IMR-90 (cell line): Measurements from ENCODE around the gene STX8. TPM values are rescaled to one million over a fixed set of nuclear protein-coding genes. Genes with fewer than 3 reads are reported as not detected.

ENCODE experiments used
- ATAC-seq: fragments of 200-7000 bp; cut with Tn5 transposase; 2 replicates; pipeline ENCODE4 v1.9.1; 2020; ENCODE audit warnings: low read depth, mild to moderate bottlenecking, moderate library complexity
- BruUV-seq: library from RNA; stranded (reverse); fragments of 400-500 nt; replicated peaks from 2 replicates; lab custom pipeline; 2021; lab: Mats Ljungman, UMichigan
- CTCF ChIA-PET: fragments of 300-600 bp; formaldehyde crosslinking; extraction: SDS; loops from one replicate; lab custom pipeline; 2021; ENCODE audit warnings: antibody characterized with exemption; lab: Yijun Ruan, JAX
- POLR2A ChIA-PET: fragments of 300-600 bp; sonication (Branson Sonifier 250); formaldehyde crosslinking; loops from one replicate; lab custom pipeline; 2022; ENCODE audit warnings: antibody characterized with exemption; ENCODE audit not compliant: unreplicated experiment; lab: Charles Lee
- DNase-seq: peaks from one replicate; pipeline ENCODE4 v3.0.0; 2013
- H2AFZ ChIP-seq: replicated peaks from 2 replicates; pipeline ENCODE3; 2013; ENCODE audit warnings: low read length, mild to moderate bottlenecking; ENCODE audit not compliant: poor library complexity
- H2AK5ac ChIP-seq: 2 replicates; pipeline ENCODE4 v1.6.1; 2013; ENCODE audit warnings: low read depth, low read length, inconsistent platforms
- H2AK9ac ChIP-seq: replicated peaks from 2 replicates; pipeline ENCODE3; 2013; ENCODE audit warnings: mild to moderate bottlenecking, low read depth, low read length, moderate library complexity; ENCODE audit not compliant: poor library complexity
- H2BK120ac ChIP-seq: 2 replicates; pipeline ENCODE4 v1.6.1; 2013; ENCODE audit warnings: low read depth, low read length, inconsistent platforms
- H2BK15ac ChIP-seq: 3 replicates; pipeline ENCODE4 v1.6.1; 2013; ENCODE audit warnings: low read depth, low read length, inconsistent platforms
- H2BK20ac ChIP-seq: 2 replicates; pipeline ENCODE4 v1.6.1; 2013; ENCODE audit warnings: low read depth, mild to moderate bottlenecking, inconsistent platforms, low read length, moderate library complexity
- H2BK5ac ChIP-seq: 2 replicates; pipeline ENCODE4 v1.6.1; 2013; ENCODE audit warnings: mild to moderate bottlenecking, low read depth, low read length, inconsistent platforms; ENCODE audit not compliant: poor library complexity, severe bottlenecking
- H3K14ac ChIP-seq: replicated peaks from 2 replicates; pipeline ENCODE4 v1.6.1; 2013; ENCODE audit warnings: low read depth, low read length, inconsistent platforms
- H3K18ac ChIP-seq: 2 replicates; pipeline ENCODE4 v1.6.1; 2013; ENCODE audit warnings: low read depth, low read length, control low read depth
- H3K23ac ChIP-seq: 2 replicates; pipeline ENCODE4 v1.6.1; 2013; ENCODE audit warnings: low read depth, low read length, inconsistent platforms
- H3K27ac ChIP-seq: 2 replicates; pipeline ENCODE4 v1.5.1; 2013; ENCODE audit warnings: mild to moderate bottlenecking, control low read depth, low read length; ENCODE audit not compliant: insufficient read depth
- H3K27me3 ChIP-seq: 2 replicates; pipeline ENCODE4 v1.6.1; 2013; ENCODE audit warnings: low read length; ENCODE audit not compliant: control insufficient read depth, insufficient read depth
- H3K36me3 ChIP-seq: 2 replicates; pipeline ENCODE4 v1.6.1; 2013; ENCODE audit warnings: low read length, mixed read lengths; ENCODE audit not compliant: control insufficient read depth, insufficient read depth
- H3K4ac ChIP-seq: 2 replicates; pipeline ENCODE4 v1.6.1; 2013; ENCODE audit warnings: low read depth, low read length, inconsistent platforms
- H3K4me1 ChIP-seq: 2 replicates; pipeline ENCODE4 v1.6.1; 2013; ENCODE audit warnings: low read length, mixed read lengths; ENCODE audit not compliant: control insufficient read depth, insufficient read depth
- H3K4me2 ChIP-seq: 2 replicates; pipeline ENCODE4 v1.6.1; 2013; ENCODE audit warnings: low read depth, mild to moderate bottlenecking, control low read depth, low read length, moderate library complexity
- H3K4me3 ChIP-seq: 2 replicates; pipeline ENCODE4 v1.5.1; 2013; ENCODE audit warnings: low read depth, mild to moderate bottlenecking, control low read depth, low read length, moderate library complexity; ENCODE audit not compliant: insufficient read depth
- H3K56ac ChIP-seq: 2 replicates; pipeline ENCODE4 v1.6.1; 2013; ENCODE audit warnings: low read length, inconsistent platforms; ENCODE audit not compliant: insufficient read depth; ENCODE audit errors: extremely low read depth
- H3K79me1 ChIP-seq, 2 experiments: 2 replicates each; pipeline ENCODE4 v1.6.1; 2013; ENCODE audit warnings: low read length in 2 of 2, inconsistent platforms in 1 of 2, low read depth in 1 of 2
- H3K9ac ChIP-seq: 2 replicates; pipeline ENCODE4 v1.6.1; 2013; ENCODE audit warnings: low read depth, low read length, control low read depth
- H3K9me1 ChIP-seq: 2 replicates; pipeline ENCODE4 v1.6.1; 2013; ENCODE audit warnings: low read length, inconsistent platforms; ENCODE audit not compliant: insufficient read depth
- H3K9me3 ChIP-seq: 2 replicates; pipeline ENCODE4 v1.6.1; 2013; ENCODE audit warnings: low read length; ENCODE audit not compliant: control insufficient read depth, insufficient read depth
- H4K20me1 ChIP-seq: 2 replicates; pipeline ENCODE4 v1.6.1; 2013; ENCODE audit warnings: low read length, inconsistent platforms; ENCODE audit not compliant: insufficient read depth
- H4K5ac ChIP-seq: 2 replicates; pipeline ENCODE4 v1.6.1; 2013; ENCODE audit warnings: mild to moderate bottlenecking, low read depth, low read length, control low read depth
- H4K8ac ChIP-seq, 2 experiments: 2 replicates each; pipeline ENCODE4 v1.6.1; 2013; ENCODE audit warnings: low read depth in 2 of 2, low read length in 2 of 2, control low read depth in 1 of 2, inconsistent platforms in 1 of 2
- H4K91ac ChIP-seq: 2 replicates; pipeline ENCODE4 v1.6.1; 2013; ENCODE audit warnings: low read depth, low read length, inconsistent platforms; ENCODE audit not compliant: insufficient read depth
- BHLHE40 ChIP-seq: fragments of 150-350 bp; IDR thresholded peaks from 2 replicates; pipeline ENCODE4 v1.6.1; 2016; ENCODE audit warnings: mild to moderate bottlenecking, low read depth, low read length
- FOS ChIP-seq: fragments of 150-350 bp; IDR thresholded peaks from 2 replicates; pipeline ENCODE4 v1.6.1; 2016; ENCODE audit warnings: low read depth, low read length
- MAFK ChIP-seq: IDR thresholded peaks from 2 replicates; pipeline ENCODE4 v1.6.1; 2012; ENCODE audit warnings: low read depth, low read length, improper control_type of control experiment
- NFE2L2 ChIP-seq: fragments of 150-350 bp; IDR thresholded peaks from 2 replicates; pipeline ENCODE4 v1.6.1; 2016; ENCODE audit warnings: low read depth, mild to moderate bottlenecking, low read length
- RAD21 ChIP-seq: IDR thresholded peaks from 2 replicates; pipeline ENCODE4 v1.6.1; 2012; ENCODE audit warnings: low read length, improper control_type of control experiment
- SMC3 ChIP-seq: fragments of 150-350 bp; IDR thresholded peaks from 2 replicates; pipeline ENCODE4 v1.6.1; 2016; ENCODE audit warnings: low read depth, mild to moderate bottlenecking, antibody characterized with exemption, low read length, moderate library complexity
- WGBS, 2 experiments: methylation state at CpG; one replicate each; pipeline versions ENCODE4 v1.1.5 to v1.1.7; 2013; ENCODE audit warnings: missing lambda C conversion rate in 2 of 2; ENCODE audit not compliant: insufficient read length in 1 of 2; ENCODE audit errors: extremely low coverage in 2 of 2; 5-methylcytosine and 5-hydroxymethylcytosine counted together
- dilution Hi-C: fragments of 300-500 bp; cut with HindIII; formaldehyde crosslinking; loops from one replicate; pipeline ENCODE4 v1.14.3; 2018; ENCODE audit warnings: low sequenced_read_pairs; ENCODE audit not compliant: unreplicated experiment
- in situ Hi-C: fragments of 300-500 bp; cut with MboI; formaldehyde crosslinking; loops from 3 replicates; pipeline ENCODE4 v1.14.3; 2019; ENCODE audit warnings: low sequenced_read_pairs, inconsistent platforms, mixed read lengths
- intact Hi-C: fragments of 100-400 bp; cut with micrococcal nuclease; formaldehyde crosslinking; loops from 2 replicates; pipeline ENCODE4 v1.10.0; 2022
- polyA plus RNA-seq, 3 experiments: library from polyadenylated mRNA; depleted of rRNA; stranded (reverse); fragments of >200 nt; gene quantifications; 2 replicates each; pipeline ENCODE4 v1.2.3, GENCODE V29; 2012; ENCODE audit warnings: low replicate concordance in 1 of 3
- total RNA-seq: library from RNA; depleted of rRNA; stranded (reverse); fragments of >200 nt; gene quantifications from 2 replicates; pipeline ENCODE4 v1.2.3, GENCODE V29; 2012

The STX8 gene
- total and polyA plus RNA-seq, 2 of the 4 experiments (the other 2 are of a cell fraction): 26.5 to 47.0 TPM

DNA sequence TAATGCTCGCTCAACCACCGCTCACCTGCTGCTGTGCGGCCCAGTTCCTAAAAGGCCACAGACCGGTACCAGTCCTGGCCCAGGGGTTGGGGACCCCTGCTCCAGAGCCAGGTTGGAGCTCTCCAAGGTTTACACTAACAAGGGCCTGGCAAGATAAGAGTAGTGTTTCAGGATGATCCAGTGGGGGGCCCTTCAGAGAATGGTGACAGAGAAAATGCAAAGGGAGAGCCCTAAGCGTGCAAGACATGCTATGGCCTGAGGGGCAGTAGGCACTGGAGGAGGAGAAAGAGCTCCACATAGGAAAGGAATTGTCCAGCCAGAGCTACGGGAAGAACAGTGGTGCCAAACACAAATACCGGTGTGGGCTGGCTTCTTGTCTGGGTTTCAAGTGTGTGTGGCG lies 233.4 kb downstream of the STX8 start:
- CTCF ChIA-PET: no interaction called here
- WGBS, 2 experiments: 100% methylated on average over 2 of the region's 8 CpGs; no CpG with 5 or more reads in 1 of the 2 experiments

More for the DNA sequence above, 233.4 kb downstream of the STX8 start:
- intact Hi-C loops: loop anchor here (10.0 kb wide), 2 partner anchors 63 to 347 kb away; no protein-coding TSS in a partner anchor
- DNase-seq: no peak
- H3K4me1 ChIP-seq: no peaks in the 10 kb centered on the region
- H3K14ac ChIP-seq: no peak overlapping the region
- H2BK20ac ChIP-seq: no peak overlapping the region
- H2BK15ac ChIP-seq: no peak overlapping the region
- no peaks in the 10 kb centered on the region for H3K9me1 ChIP-seq
- H3K9ac ChIP-seq: no peak overlapping the region
- H3K27ac ChIP-seq: no peak overlapping the region
- BruUV-seq: no TSS peak
- no peak overlapping the region for H3K18ac ChIP-seq
- no peak for ATAC-seq
- in situ Hi-C loops: no loop called here
- H3K36me3 ChIP-seq: no peaks in the 10 kb centered on the region
- H2BK5ac ChIP-seq: no peak overlapping the region
- no peaks in the 10 kb centered on the region for H3K9me3 ChIP-seq
- no peak overlapping the region for H3K56ac ChIP-seq
- H4K5ac ChIP-seq: no peak overlapping the region
- H2BK120ac ChIP-seq: no peak overlapping the region
- POLR2A ChIA-PET: no interaction called here
- dilution Hi-C loops: no loop called here
- H3K4me3 ChIP-seq: no peak overlapping the region
- no peak overlapping the region for H2AK5ac ChIP-seq
- H3K79me1 ChIP-seq: no peaks in the 10 kb centered on the region; a peak in 1 of 4 replicates
- TF ChIP-seq FOS: no peak
- TF ChIP-seq BHLHE40: no peak
- TF ChIP-seq NFE2L2: no peak
- TF ChIP-seq MAFK: no peak
- TF ChIP-seq RAD21: no peak
- TF ChIP-seq SMC3: no peak
- H4K8ac ChIP-seq: no peak overlapping the region
- H3K23ac ChIP-seq: no peak overlapping the region
- no peak overlapping the region for H2AFZ ChIP-seq
- no peaks in the 10 kb centered on the region for H4K20me1 ChIP-seq
- H3K27me3 ChIP-seq: no peaks in the 10 kb centered on the region
- H3K4me2 ChIP-seq: no peak overlapping the region
- no peak overlapping the region for H3K4ac ChIP-seq
- H2AK9ac ChIP-seq: no peak overlapping the region
- no peak overlapping the region for H4K91ac ChIP-seq
